ENCODE data around the gene MUC5AC. TPM values are rescaled to one million over a fixed set of nuclear protein-coding genes. Genes with fewer than 3 reads are reported as not detected.

MUC5AC gene
- total and polyA plus RNA-seq, 4 donors, result not detected

DNA sequence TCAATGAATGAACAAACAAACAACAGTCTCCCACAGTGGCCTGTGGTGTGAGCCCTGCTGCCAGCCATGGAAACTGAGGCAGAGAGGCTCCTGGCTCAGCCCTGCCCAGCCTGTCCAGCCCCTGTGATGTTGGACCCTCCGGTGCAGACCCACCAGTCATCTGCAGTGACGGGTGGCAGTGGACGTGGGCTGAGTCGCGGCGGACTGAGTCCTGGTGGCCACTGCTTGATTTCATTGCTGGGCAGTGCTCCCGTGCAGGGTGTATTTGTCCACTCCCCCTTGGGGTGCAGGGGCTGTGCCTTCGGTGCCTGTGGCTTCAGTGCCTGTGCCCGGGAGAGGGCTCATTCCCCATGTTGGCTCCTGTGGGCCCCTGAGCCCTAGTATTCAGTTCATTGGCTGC is 31.9 kb upstream of the MUC5AC start (continued):
- TF ChIP-seq, protein P1, sequence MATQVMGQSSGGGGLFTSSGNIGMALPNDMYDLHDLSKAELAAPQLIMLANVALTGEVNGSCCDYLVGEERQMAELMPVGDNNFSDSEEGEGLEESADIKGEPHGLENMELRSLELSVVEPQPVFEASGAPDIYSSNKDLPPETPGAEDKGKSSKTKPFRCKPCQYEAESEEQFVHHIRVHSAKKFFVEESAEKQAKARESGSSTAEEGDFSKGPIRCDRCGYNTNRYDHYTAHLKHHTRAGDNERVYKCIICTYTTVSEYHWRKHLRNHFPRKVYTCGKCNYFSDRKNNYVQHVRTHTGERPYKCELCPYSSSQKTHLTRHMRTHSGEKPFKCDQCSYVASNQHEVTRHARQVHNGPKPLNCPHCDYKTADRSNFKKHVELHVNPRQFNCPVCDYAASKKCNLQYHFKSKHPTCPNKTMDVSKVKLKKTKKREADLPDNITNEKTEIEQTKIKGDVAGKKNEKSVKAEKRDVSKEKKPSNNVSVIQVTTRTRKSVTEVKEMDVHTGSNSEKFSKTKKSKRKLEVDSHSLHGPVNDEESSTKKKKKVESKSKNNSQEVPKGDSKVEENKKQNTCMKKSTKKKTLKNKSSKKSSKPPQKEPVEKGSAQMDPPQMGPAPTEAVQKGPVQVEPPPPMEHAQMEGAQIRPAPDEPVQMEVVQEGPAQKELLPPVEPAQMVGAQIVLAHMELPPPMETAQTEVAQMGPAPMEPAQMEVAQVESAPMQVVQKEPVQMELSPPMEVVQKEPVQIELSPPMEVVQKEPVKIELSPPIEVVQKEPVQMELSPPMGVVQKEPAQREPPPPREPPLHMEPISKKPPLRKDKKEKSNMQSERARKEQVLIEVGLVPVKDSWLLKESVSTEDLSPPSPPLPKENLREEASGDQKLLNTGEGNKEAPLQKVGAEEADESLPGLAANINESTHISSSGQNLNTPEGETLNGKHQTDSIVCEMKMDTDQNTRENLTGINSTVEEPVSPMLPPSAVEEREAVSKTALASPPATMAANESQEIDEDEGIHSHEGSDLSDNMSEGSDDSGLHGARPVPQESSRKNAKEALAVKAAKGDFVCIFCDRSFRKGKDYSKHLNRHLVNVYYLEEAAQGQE (IDR thresholded peaks at IDR 0.05), result no peak
- TF ChIP-seq TAF1 (conservative IDR thresholded peaks at IDR 0.05) (no peak), YY1 (IDR thresholded peaks at IDR 0.05) (no peak), RXRA (IDR thresholded peaks at IDR 0.05) (no peak), HNF4G (IDR thresholded peaks at IDR 0.05) (no peak), NR2F2 (IDR thresholded peaks at IDR 0.05) (no peak), GABPA (IDR thresholded peaks at IDR 0.05 in 1 of 2, conservative IDR thresholded peaks at IDR 0.05 in 1 of 2) (no peak)

DNA sequence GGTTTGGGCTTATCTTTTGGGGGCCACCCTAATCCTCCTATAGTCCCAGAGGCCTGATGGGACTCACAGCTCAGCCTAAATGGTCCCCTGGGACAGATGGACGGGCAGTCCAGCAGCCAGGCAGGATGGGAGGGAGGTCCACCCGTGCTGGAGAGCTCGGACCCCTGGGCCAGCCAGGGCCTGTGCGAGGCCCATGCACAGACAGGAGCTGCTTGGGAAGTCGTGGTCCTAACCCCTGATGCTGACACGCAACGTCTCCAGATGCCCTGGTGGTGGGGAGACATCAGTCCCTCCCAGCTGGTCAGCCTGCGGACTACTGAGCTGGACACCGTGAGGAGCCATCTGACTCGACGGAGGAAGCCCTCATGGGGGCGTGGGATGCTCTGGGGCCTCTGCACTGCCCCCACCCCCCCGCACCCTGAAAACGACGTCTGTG is 31.2 kb upstream of the MUC5AC start:
- Histone ChIP-seq H3K27me3 (ENCODE audit: control insufficient read depth in 4 of 4, insufficient read depth in 4 of 4, low read length in 3 of 4) (no peaks in the 10 kb centered on the region), H3K4me1 (ENCODE audit: control insufficient read depth in 4 of 4, insufficient read depth in 4 of 4, low read length in 3 of 4) (no peaks in the 10 kb centered on the region), H3K27ac (ENCODE audit: low read depth in 1 of 2, low read length in 2 of 2) (no peak overlapping the region), H3K9me3 (ENCODE audit: control insufficient read depth in 4 of 4, low read length in 3 of 4) (no peaks in the 10 kb centered on the region), H3K36me3 (ENCODE audit: control insufficient read depth in 4 of 4, insufficient read depth in 3 of 4, low read depth in 1 of 4, low read length in 3 of 4) (no peaks in the 10 kb centered on the region), H3K4me3 (ENCODE audit: low read depth in 1 of 3, low read length in 3 of 3) (no peak overlapping the region), H3K9ac (ENCODE audit: low read depth in 1 of 2, low read length in 2 of 2) (no peak overlapping the region)
- no peak for DNase-seq (ENCODE audit: low spot score)
- WGBS, result 82% methylated on average over 15 of the region's 15 CpGs
- TF ChIP-seq GABPA (IDR thresholded peaks at IDR 0.05 in 1 of 2, conservative IDR thresholded peaks at IDR 0.05 in 1 of 2), result no peak
- no peak for TF ChIP-seq HNF4A (conservative IDR thresholded peaks at IDR 0.05)
- TF ChIP-seq, protein P2, sequence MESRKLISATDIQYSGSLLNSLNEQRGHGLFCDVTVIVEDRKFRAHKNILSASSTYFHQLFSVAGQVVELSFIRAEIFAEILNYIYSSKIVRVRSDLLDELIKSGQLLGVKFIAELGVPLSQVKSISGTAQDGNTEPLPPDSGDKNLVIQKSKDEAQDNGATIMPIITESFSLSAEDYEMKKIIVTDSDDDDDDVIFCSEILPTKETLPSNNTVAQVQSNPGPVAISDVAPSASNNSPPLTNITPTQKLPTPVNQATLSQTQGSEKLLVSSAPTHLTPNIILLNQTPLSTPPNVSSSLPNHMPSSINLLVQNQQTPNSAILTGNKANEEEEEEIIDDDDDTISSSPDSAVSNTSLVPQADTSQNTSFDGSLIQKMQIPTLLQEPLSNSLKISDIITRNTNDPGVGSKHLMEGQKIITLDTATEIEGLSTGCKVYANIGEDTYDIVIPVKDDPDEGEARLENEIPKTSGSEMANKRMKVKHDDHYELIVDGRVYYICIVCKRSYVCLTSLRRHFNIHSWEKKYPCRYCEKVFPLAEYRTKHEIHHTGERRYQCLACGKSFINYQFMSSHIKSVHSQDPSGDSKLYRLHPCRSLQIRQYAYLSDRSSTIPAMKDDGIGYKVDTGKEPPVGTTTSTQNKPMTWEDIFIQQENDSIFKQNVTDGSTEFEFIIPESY (IDR thresholded peaks at IDR 0.05), result no peak
- TF ChIP-seq YY1 (IDR thresholded peaks at IDR 0.05), result no peak
- no peak for TF ChIP-seq SP1 (IDR thresholded peaks at IDR 0.05)
- TF ChIP-seq, protein P3, sequence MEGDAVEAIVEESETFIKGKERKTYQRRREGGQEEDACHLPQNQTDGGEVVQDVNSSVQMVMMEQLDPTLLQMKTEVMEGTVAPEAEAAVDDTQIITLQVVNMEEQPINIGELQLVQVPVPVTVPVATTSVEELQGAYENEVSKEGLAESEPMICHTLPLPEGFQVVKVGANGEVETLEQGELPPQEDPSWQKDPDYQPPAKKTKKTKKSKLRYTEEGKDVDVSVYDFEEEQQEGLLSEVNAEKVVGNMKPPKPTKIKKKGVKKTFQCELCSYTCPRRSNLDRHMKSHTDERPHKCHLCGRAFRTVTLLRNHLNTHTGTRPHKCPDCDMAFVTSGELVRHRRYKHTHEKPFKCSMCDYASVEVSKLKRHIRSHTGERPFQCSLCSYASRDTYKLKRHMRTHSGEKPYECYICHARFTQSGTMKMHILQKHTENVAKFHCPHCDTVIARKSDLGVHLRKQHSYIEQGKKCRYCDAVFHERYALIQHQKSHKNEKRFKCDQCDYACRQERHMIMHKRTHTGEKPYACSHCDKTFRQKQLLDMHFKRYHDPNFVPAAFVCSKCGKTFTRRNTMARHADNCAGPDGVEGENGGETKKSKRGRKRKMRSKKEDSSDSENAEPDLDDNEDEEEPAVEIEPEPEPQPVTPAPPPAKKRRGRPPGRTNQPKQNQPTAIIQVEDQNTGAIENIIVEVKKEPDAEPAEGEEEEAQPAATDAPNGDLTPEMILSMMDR (IDR thresholded peaks at IDR 0.05; ENCODE audit: low read depth, low read length, missing input control), result no peak

DNA sequence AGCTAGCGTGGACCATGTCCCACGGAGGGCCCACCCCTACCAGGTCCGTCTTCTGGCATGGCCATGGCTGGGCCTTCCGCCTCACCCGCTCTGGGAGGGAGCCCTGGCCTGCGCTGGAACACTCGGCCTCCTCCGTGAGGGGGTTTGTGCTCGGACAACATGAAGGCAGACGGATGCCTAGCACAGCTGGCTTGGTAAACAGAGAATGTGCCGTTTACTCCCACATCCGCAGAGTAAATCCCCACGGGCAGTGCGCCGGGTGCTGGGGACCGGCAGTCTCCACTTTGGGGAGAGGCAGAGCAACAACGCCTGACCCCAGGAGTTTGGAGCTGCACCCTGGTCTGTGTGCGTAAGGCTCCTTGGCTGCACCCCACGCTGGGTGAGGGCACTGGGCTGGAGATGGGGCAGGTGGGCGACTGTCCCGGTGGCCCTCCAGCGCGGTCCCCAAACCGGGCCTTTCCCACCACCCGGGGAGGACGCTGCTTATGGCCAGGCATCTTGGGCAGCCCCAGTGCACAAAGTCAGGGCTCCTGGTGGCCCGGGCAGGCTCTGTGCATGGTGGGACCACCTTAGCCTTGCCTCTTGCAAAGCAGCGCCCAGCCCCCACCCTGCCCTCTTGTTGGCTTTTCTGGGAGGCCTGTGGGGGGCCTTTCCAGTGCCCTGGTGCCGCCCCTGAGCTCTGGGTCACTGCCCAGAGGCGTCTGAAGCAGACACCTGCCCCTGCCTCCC is 30.7 kb upstream of the MUC5AC start:
- no peak for TF ChIP-seq GABPA (IDR thresholded peaks at IDR 0.05 in 1 of 2, conservative IDR thresholded peaks at IDR 0.05 in 1 of 2)
- TF ChIP-seq JUND (IDR thresholded peaks at IDR 0.05), result no peak
- no peak for TF ChIP-seq FOXA2 (IDR thresholded peaks at IDR 0.05)
- TF ChIP-seq, protein P4, sequence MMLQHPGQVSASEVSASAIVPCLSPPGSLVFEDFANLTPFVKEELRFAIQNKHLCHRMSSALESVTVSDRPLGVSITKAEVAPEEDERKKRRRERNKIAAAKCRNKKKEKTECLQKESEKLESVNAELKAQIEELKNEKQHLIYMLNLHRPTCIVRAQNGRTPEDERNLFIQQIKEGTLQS (IDR thresholded peaks at IDR 0.05), result no peak
- TF ChIP-seq HNF4A (conservative IDR thresholded peaks at IDR 0.05), result no peak
- TF ChIP-seq, protein P3 (IDR thresholded peaks at IDR 0.05; ENCODE audit: low read depth, low read length, missing input control), result no peak
- no peak for DNase-seq (ENCODE audit: low spot score)
- no peak overlapping the region for H3K27ac ChIP-seq (ENCODE audit: low read depth in 1 of 2, low read length in 2 of 2)
- no peaks in the 10 kb centered on the region for H3K36me3 ChIP-seq (ENCODE audit: control insufficient read depth in 4 of 4, insufficient read depth in 3 of 4, low read depth in 1 of 4, low read length in 3 of 4)
- H3K4me3 ChIP-seq (ENCODE audit: low read depth in 1 of 3, low read length in 3 of 3), result no peak overlapping the region
- no peaks in the 10 kb centered on the region for H3K4me1 ChIP-seq (ENCODE audit: control insufficient read depth in 4 of 4, insufficient read depth in 4 of 4, low read length in 3 of 4)
- no peak overlapping the region for H3K9ac ChIP-seq (ENCODE audit: low read depth in 1 of 2, low read length in 2 of 2)
- WGBS, result 79% methylated on average over 30 of the region's 30 CpGs
- H3K27me3 ChIP-seq (ENCODE audit: control insufficient read depth in 4 of 4, insufficient read depth in 4 of 4, low read length in 3 of 4), result no peaks in the 10 kb centered on the region
- no peaks in the 10 kb centered on the region for H3K9me3 ChIP-seq (ENCODE audit: control insufficient read depth in 4 of 4, low read length in 3 of 4)
